ENCODE data around the gene SIPA1.
"Not testable (repeated sequence)": the region's sequence is repeated elsewhere in the genome, so short reads cannot be mapped to it uniquely, and the experiment has no call there.

Gene SIPA1

GRCh38 chr11:65627202-65627601 is 10.7 kb upstream of the SIPA1 start:
- H3K9me3 Mint-ChIP-seq (ENCODE audit: low read depth) = no peaks in the 10 kb centered on the region
- H3K36me3 Mint-ChIP-seq = no peaks in the 10 kb centered on the region
- H3K27me3 Mint-ChIP-seq = no peaks in the 10 kb centered on the region
- H3K4me3 Mint-ChIP-seq = no peak overlapping the region
- H3K4me1 Mint-ChIP-seq (ENCODE audit: low read depth) = peaks cover 4% of the 10 kb centered on the region
- H3K27ac Mint-ChIP-seq = no peak overlapping the region

DNA sequence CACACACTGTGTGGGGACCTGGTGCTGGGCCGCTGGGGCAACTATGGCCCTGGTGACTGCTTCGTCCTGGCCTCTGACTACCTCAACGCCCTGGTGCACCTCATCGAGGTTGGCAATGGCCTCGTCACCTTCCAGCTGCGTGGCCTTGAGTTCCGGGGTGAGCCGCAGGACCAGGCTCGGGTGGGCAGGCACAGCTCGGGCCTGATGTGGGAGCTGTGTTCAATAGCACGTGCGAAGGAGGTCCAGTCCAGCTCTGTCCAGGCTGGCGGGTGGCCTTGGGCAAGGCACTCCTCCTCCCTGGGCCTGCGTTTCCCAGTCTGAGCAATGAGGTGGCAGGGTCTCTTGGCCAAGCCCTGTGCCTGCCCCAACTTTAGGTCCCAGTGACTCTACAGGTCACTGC is 8.3 kb upstream of the SIPA1 start:
- H3K9me3 Mint-ChIP-seq (ENCODE audit: low read depth) = no peaks in the 10 kb centered on the region
- no peak overlapping the region for H3K27ac Mint-ChIP-seq
- no peak overlapping the region for H3K4me3 Mint-ChIP-seq
- peaks cover 11% of the 10 kb centered on the region for H3K4me1 Mint-ChIP-seq (ENCODE audit: low read depth)
- no peaks in the 10 kb centered on the region for H3K36me3 Mint-ChIP-seq
- H3K27me3 Mint-ChIP-seq = no peaks in the 10 kb centered on the region

GRCh38 chr11:65630215-65630614 is 7.7 kb upstream of the SIPA1 start:
- Mint-ChIP-seq H3K36me3 (no peaks in the 10 kb centered on the region), H3K4me3 (no peak overlapping the region), H3K9me3 (ENCODE audit: low read depth) (no peaks in the 10 kb centered on the region), H3K4me1 (ENCODE audit: low read depth) (peaks cover 16% of the 10 kb centered on the region), H3K27ac (no peak overlapping the region), H3K27me3 (no peaks in the 10 kb centered on the region)

DNA sequence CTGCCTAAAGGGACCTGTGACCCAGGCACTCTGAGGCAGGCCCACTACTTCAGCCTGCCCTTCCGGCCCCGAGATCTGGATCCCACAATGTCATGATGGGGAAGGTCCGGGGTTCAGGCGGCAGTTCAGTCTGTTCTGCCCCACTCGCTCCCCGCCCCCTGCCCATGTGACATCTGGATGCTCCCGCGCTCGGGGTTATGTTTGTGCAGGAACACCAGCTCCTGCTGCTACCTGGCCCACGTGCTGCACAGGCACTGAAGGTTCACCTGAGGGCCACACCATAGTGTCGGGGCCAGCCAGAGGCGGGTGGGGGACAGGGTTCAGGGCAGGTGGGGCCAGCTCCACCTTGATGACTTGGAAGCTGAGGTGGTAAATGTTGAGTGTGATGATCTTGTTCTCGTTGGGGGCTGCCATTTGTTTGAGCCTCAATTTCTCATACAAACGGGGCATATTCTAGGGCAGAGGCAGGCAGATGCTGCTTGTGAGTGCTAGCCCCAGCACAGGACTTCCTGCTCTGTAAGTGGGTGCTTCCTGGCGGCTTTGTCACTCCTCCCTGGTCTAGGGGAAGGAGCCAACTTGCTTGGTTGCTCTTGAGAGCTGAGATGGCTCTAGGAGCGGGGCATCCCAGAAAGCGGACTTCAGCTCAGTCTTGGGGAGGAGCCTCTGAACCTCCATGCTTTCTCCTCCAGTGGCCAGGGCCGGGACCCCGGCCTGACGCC is 4.4 kb upstream of the SIPA1 start:
- Mint-ChIP-seq H3K4me1 (ENCODE audit: low read depth) (peaks cover 20% of the 10 kb centered on the region), H3K9me3 (ENCODE audit: low read depth) (no peaks in the 10 kb centered on the region), H3K4me3 (no peak overlapping the region), H3K27ac (peak overlapping the region; percentile 42), H3K27me3 (no peaks in the 10 kb centered on the region), H3K36me3 (no peaks in the 10 kb centered on the region)

DNA sequence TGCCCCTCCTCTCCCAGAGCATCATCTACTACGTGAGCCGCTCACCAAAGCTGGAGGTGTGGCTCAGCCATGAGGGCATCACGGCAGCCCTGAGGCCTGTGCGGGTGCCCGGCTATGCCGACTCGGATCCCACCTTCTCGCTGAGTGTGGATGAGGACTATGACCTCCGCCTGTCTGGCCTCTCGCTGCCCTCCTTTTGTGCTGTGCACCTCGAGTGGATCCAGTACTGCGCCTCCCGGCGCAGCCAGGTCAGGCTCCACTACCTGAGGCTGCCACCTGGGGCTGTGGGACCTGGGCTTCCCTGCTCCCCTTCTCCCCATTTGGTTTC is 3.8 kb upstream of the SIPA1 start:
- Mint-ChIP-seq H3K9me3 (ENCODE audit: low read depth) (no peaks in the 10 kb centered on the region), H3K4me1 (ENCODE audit: low read depth) (peaks cover 25% of the 10 kb centered on the region), H3K27ac (peak overlapping the region; percentile 34), H3K36me3 (no peaks in the 10 kb centered on the region), H3K27me3 (no peaks in the 10 kb centered on the region), H3K4me3 (no peak overlapping the region)

- no peaks in the 10 kb centered on the region for H3K9me3 Mint-ChIP-seq (ENCODE audit: low read depth)
- no peaks in the 10 kb centered on the region for H3K27me3 Mint-ChIP-seq
- no peak overlapping the region for H3K4me3 Mint-ChIP-seq
- H3K4me1 Mint-ChIP-seq (ENCODE audit: low read depth) = peaks cover 25% of the 10 kb centered on the region
- H3K27ac Mint-ChIP-seq = no peak overlapping the region
- H3K36me3 Mint-ChIP-seq = no peaks in the 10 kb centered on the region
Observed at GRCh38 chr11:65634440-65634839, 3.5 kb upstream of the SIPA1 start.

DNA sequence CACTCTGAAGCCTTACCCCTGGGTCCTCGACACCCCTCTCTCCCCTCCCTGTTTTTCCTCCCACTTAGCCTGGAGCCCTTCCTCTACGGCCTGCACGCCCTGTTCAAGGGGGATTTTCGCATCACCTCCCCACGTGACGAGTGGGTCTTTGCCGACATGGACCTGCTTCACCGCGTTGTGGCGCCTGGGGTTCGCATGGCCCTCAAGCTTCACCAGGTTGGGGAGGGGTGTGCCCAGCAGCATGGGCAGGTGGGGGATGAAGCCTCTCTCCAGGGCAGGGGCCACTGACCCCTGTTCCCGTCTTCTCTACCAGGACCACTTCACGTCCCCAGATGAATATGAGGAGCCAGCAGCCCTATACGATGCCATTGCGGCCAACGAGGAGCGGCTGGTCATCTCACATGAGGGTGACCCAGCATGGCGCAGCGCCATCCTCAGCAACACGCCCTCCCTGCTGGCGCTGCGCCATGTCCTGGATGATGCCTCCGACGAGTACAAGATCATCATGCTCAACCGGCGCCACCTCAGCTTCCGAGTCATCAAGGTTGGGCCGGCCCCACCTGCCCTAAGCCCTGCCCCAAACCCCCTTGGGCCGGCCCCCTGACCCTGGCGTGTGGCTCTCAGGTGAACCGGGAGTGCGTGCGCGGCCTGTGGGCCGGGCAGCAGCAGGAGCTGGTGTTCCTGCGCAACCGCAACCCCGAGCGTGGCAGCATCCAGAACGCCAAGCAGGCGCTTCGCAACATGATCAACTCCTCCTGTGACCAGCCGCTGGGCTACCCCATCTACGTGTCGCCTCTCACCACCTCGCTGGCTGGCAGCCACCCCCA is 2.8 kb upstream of the SIPA1 start:
- no peak overlapping the region for H3K4me3 Mint-ChIP-seq
- no peaks in the 10 kb centered on the region for H3K36me3 Mint-ChIP-seq
- peaks cover 32% of the 10 kb centered on the region for H3K4me1 Mint-ChIP-seq (ENCODE audit: low read depth)
- H3K27ac Mint-ChIP-seq = no peak overlapping the region
- H3K9me3 Mint-ChIP-seq (ENCODE audit: low read depth) = no peaks in the 10 kb centered on the region
- no peaks in the 10 kb centered on the region for H3K27me3 Mint-ChIP-seq

GRCh38 chr11:65636108-65637031 is 1.5 kb upstream of the SIPA1 start:
- Mint-ChIP-seq H3K4me3 (peak overlapping the region; percentile 52), H3K9me3 (ENCODE audit: low read depth) (no peaks in the 10 kb centered on the region), H3K27ac (no peak overlapping the region), H3K27me3 (no peaks in the 10 kb centered on the region), H3K4me1 (ENCODE audit: low read depth) (peaks cover 39% of the 10 kb centered on the region), H3K36me3 (no peaks in the 10 kb centered on the region)

DNA sequence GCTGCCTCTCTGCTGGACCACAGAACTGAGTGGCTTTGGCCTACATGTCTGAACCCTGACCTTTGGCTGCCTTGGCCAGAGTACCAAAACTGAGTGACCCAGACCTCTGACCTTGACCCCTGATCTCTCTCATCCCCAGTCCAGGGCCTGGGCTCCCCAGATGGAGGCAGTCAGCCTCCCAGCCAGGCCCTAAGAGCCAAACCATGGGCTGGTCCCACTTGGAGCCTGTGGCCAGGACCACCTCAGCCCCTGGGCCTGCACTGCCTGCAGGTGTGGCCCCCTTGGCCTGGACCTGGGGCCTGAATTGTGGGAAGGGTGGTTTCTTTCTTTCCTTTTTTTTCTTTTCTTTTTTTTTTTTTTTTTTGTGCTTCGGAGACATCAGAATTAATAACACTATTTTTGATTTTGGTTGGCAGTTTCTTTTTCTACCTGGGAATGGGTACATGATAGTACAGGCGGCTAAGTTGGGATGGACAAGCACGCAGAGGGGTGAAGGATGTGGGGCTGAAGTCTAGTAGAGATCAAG is 806 bp upstream of the SIPA1 start:
- no peaks in the 10 kb centered on the region for H3K36me3 Mint-ChIP-seq
- peaks cover 46% of the 10 kb centered on the region for H3K4me1 Mint-ChIP-seq (ENCODE audit: low read depth)
- H3K27ac Mint-ChIP-seq = no peak overlapping the region
- peak overlapping the region; percentile 93 for H3K4me3 Mint-ChIP-seq
- H3K27me3 Mint-ChIP-seq = no peaks in the 10 kb centered on the region
- H3K9me3 Mint-ChIP-seq (ENCODE audit: low read depth) = no peaks in the 10 kb centered on the region

GRCh38 chr11:65639228-65639597 is 1.3 kb downstream of the SIPA1 start:
- H3K27me3 Mint-ChIP-seq; H3K36me3 Mint-ChIP-seq; H3K9me3 Mint-ChIP-seq (ENCODE audit: low read depth): not testable (repeated sequence)
- peaks cover 52% of the 10 kb centered on the region for H3K4me1 Mint-ChIP-seq (ENCODE audit: low read depth)
- H3K4me3 Mint-ChIP-seq = peak overlapping the region; percentile 93
- peak overlapping the region; percentile 91 for H3K27ac Mint-ChIP-seq

- Mint-ChIP-seq H3K27me3 (no peaks in the 10 kb centered on the region), H3K4me1 (ENCODE audit: low read depth) (peaks cover 51% of the 10 kb centered on the region), H3K4me3 (peak overlapping the region; percentile 83), H3K36me3 (no peaks in the 10 kb centered on the region), H3K9me3 (ENCODE audit: low read depth) (no peaks in the 10 kb centered on the region), H3K27ac (peak overlapping the region; percentile 86)
Observed at GRCh38 chr11:65639623-65640482, 2.0 kb downstream of the SIPA1 start.

GRCh38 chr11:65640483-65641296 is 2.8 kb downstream of the SIPA1 start:
- Mint-ChIP-seq H3K27me3 (no peaks in the 10 kb centered on the region), H3K4me1 (ENCODE audit: low read depth) (peaks cover 47% of the 10 kb centered on the region), H3K27ac (peak overlapping the region; percentile 86), H3K36me3 (no peaks in the 10 kb centered on the region), H3K4me3 (peak overlapping the region; percentile 84), H3K9me3 (ENCODE audit: low read depth) (no peaks in the 10 kb centered on the region)

DNA sequence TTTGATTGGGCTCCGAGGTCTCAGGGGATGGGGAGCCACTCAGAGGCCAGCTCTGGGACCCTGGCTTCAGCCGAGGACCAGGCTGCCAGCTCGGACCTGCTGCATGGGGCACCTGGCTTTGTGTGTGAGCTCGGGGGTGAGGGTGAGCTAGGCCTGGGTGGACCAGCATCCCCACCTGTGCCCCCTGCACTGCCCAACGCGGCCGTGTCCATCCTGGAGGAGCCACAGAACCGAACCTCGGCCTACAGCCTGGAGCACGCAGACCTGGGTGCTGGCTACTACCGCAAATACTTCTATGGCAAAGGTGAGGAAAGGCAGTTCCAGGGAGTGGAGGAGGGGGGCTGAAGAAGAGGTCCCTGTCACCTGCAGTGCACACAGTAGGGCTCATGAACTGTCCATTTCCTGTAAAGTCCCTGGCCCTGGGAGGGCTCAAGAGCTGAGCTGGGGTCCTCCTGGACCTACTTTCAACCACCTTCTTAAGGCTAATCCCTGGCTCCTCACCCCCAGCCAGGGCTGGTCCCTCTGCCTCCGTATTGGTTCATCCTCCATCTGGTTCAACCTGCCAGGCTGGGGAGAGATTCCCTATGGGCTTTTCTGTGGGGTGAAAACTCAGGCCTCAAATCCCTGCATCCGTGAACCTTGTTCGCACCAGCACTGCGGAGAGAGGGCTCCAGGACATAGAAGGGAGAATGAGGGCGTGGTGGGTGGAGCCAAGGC is 3.6 kb downstream of the SIPA1 start:
- Mint-ChIP-seq H3K4me1 (ENCODE audit: low read depth) (peaks cover 47% of the 10 kb centered on the region), H3K9me3 (ENCODE audit: low read depth) (no peaks in the 10 kb centered on the region), H3K27ac (peak overlapping the region; percentile 83), H3K27me3 (no peaks in the 10 kb centered on the region), H3K36me3 (no peaks in the 10 kb centered on the region), H3K4me3 (peak overlapping the region; percentile 84)

All from activated naive CD8-positive, alpha-beta T cell (primary cell).